GM15510 (cell line): ENCODE data around the gene FEV.

ENCODE experiments used
- POLR2A ChIP-seq: IDR thresholded peaks from 3 replicates; pipeline ENCODE4 v1.6.1; 2011; ENCODE audit warnings: borderline replicate concordance; ENCODE audit not compliant: insufficient read length; ENCODE audit errors: extremely low read depth

Gene FEV

GRCh38 chr2:218957671-218958070, 27.3 kb downstream of the FEV start:
- no peak for TF ChIP-seq POLR2A

DNA sequence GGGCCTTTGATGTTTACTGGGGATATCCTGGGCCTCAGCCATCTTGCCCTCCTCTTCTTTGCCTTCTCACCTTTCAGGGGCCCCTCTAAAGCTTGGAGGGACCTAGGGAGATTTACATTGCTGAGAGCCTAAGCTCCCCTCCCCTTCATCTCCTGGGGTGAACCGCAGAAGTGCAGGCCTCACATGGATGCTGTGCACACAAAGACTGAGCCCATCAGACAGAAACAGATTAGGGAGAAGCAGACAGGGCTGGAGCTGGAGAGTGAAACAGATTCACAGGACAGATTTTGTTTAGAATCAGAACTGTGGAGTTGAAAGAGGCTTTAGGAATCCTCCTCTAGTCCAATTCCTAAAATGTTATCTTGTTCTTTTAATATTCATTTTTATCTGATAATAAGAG, 28.9 kb downstream of the FEV start:
- TF ChIP-seq POLR2A = no peak

GRCh38 chr2:218954541-218955300, 30.3 kb downstream of the FEV start:
- TF ChIP-seq POLR2A = no peak

- TF ChIP-seq POLR2A = no peak
Observed at GRCh38 chr2:218953366-218953954, 31.5 kb downstream of the FEV start.

DNA sequence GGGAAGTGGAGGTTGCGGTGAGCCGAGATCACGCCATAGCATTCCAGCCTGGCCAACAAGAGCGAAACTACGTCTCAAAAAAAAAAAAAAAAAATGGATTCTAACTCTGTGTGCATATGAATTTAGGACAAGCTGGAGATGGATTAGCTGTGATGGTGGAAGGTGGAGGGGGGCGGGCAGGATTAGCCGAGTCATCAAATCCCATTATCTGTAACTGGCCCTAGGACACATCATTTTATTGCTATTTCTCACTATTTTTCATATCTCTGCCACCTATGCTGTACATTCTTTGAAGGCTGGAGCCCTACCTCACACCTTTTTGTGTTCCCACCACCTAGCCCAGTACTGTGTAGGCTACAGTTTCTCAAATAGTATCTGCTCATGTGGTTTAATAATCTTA, 32.8 kb downstream of the FEV start:
- no peak for TF ChIP-seq POLR2A

DNA sequence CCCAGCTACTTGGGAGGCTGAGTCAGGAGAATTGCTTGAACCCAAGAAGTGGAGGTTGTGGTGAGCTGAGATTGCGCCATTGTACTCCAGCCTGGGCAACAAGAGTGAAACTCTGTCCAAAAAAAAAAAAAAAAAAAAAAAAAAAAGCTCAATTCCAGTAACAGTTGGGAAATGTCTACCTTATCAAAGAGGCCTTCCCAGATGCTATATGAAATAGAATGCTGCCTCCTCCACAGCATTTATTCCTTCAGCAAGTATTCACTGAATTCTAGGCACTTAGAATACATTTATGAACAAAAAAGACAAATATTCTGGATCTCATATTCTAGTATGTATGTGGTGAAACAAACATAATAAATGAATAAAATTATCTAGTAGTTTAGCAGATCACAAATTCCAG, 38.4 kb downstream of the FEV start:
- TF ChIP-seq POLR2A = no peak

- TF ChIP-seq POLR2A = no peak
Observed at GRCh38 chr2:218944759-218945404, 40.1 kb downstream of the FEV start.
